ENCODE data around the gene CNPPD1. TPM values are rescaled to one million over a fixed set of nuclear protein-coding genes. Genes with fewer than 3 reads are reported as not detected.

CNPPD1 gene
- total RNA-seq, 1 experiment from 2014 or later, result 32.8 TPM

- ATAC-seq (peak; percentile 66), DNase-seq (ENCODE audit: low spot score) (peak; percentile 78)
- peaks cover 23% of the 10 kb centered on the region for H3K36me3 Mint-ChIP-seq
- peak within 1 kb of the TSS; percentile 98 for H3K27ac Mint-ChIP-seq
- peak; percentile 21; the same call in 1 of the 2 replicates for TF ChIP-seq KAT7 (CRISPR knock-in tag; IDR thresholded peaks at IDR 0.05; ENCODE audit: borderline replicate concordance)
- TF ChIP-seq USF1 (CRISPR knock-in tag; IDR thresholded peaks at IDR 0.05), result peak; percentile 94
- peak; percentile 59; the same call in 1 of the 2 replicates for TF ChIP-seq FOXP1 (CRISPR knock-in tag; IDR thresholded peaks at IDR 0.05; ENCODE audit: borderline replicate concordance)
- TF ChIP-seq MYBL2 (CRISPR knock-in tag; IDR thresholded peaks at IDR 0.05), result 0 out of 2 replicates have a peak, but pooled peaks have one; percentile 37
- TF ChIP-seq SP1 (CRISPR knock-in tag; conservative IDR thresholded peaks at IDR 0.05), result peak; percentile 83
- peak; percentile 49 for TF ChIP-seq ETV6 (CRISPR knock-in tag; IDR thresholded peaks at IDR 0.05)
- TF ChIP-seq NFYB (CRISPR knock-in tag; conservative IDR thresholded peaks at IDR 0.05; ENCODE audit: low read depth), result no peak
- 0 out of 2 replicates have a peak, but pooled peaks have one; percentile 25 for TF ChIP-seq SMAD3 (CRISPR knock-in tag; IDR thresholded peaks at IDR 0.05; ENCODE audit: borderline replicate concordance)
- no peak for TF ChIP-seq ZNF138 (CRISPR knock-in tag; conservative IDR thresholded peaks at IDR 0.05)
- TF ChIP-seq GABPB1 (CRISPR knock-in tag; IDR thresholded peaks at IDR 0.05), result peak; percentile 86
- TF ChIP-seq, protein P1, sequence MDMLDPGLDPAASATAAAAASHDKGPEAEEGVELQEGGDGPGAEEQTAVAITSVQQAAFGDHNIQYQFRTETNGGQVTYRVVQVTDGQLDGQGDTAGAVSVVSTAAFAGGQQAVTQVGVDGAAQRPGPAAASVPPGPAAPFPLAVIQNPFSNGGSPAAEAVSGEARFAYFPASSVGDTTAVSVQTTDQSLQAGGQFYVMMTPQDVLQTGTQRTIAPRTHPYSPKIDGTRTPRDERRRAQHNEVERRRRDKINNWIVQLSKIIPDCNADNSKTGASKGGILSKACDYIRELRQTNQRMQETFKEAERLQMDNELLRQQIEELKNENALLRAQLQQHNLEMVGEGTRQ (CRISPR knock-in tag; IDR thresholded peaks at IDR 0.05), result peak; percentile 100
- 0 out of 2 replicates have a peak, but pooled peaks have one; percentile 78 for TF ChIP-seq STAT6 (CRISPR knock-in tag; conservative IDR thresholded peaks at IDR 0.05; ENCODE audit: low read depth)
- no peak for TF ChIP-seq ERG (CRISPR knock-in tag; IDR thresholded peaks at IDR 0.05)
- TF ChIP-seq, protein P2, sequence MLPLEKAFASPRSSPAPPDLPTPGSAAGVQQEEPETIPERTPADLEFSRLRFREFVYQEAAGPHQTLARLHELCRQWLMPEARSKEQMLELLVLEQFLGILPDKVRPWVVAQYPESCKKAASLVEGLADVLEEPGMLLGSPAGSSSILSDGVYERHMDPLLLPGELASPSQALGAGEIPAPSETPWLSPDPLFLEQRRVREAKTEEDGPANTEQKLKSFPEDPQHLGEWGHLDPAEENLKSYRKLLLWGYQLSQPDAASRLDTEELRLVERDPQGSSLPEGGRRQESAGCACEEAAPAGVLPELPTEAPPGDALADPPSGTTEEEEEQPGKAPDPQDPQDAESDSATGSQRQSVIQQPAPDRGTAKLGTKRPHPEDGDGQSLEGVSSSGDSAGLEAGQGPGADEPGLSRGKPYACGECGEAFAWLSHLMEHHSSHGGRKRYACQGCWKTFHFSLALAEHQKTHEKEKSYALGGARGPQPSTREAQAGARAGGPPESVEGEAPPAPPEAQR (CRISPR knock-in tag; IDR thresholded peaks at IDR 0.05), result no peak
- TF ChIP-seq HMGXB4 (CRISPR knock-in tag; IDR thresholded peaks at IDR 0.05), result peak; percentile 80
- peak; percentile 22; the same call in 1 of the 2 replicates for TF ChIP-seq FOXK1 (CRISPR knock-in tag; IDR thresholded peaks at IDR 0.05)
- no peaks in the 10 kb centered on the region for H3K9me3 Mint-ChIP-seq
- POLR2A ChIA-PET, result interaction anchor here (1.8 kb wide), 1 partner anchor 29 kb away, joined by 6 read pairs; the partner anchor contains the start of gene ZFAND2B
- H3K4me1 Mint-ChIP-seq, result peaks cover 19% of the 10 kb centered on the region
- H3K4me3 Mint-ChIP-seq, result peak within 1 kb of the TSS; percentile 88
- CTCF ChIA-PET, result interaction anchor here (0.7 to 1.3 kb wide), 2 partner anchors 76 to 84 kb away, joined by 3 to 4 read pairs; partner anchors contain the start of gene TUBA4A
- H3K27me3 Mint-ChIP-seq (ENCODE audit: low read depth), result no peaks in the 10 kb centered on the region
Measured at GRCh38 chr2:219177552-219178376, 1.0 kb upstream of the CNPPD1 start, which contains the start of gene RETREG2. TSS of gene RETREG2 (plus strand) at chr2:219178275. CDS start at chr2:219178353, 78 bp downstream.
